Activated T-cell treated with anti-CD3 and anti-CD28 coated beads, Interleukin-2, amount 50 U/mL, for 48 hours (primary cell): ENCODE data around the gene SART1.
A peak's percentile ranks its signal among the peaks of the same experiment; 100 is the strongest.
"Not testable (repeated sequence)": the region's sequence is repeated elsewhere in the genome, so short reads cannot be mapped to it uniquely, and the experiment has no call there.

Experiments used
- DNase-seq, 2 experiments: peaks; one replicate each; pipeline ENCODE4 v3.0.0-alpha.2; 2020

The SART1 gene

GRCh38 chr11:66001942-66002647, 40.6 kb downstream of the SART1 start, which contains the start of the genes BANF1 and EIF1AD:
Gene BANF1 (plus strand): TSS chr11:66002503. CDS start chr11:66003251, 748 bp downstream.
Gene EIF1AD (minus strand): TSS chr11:66002157. CDS start chr11:66000389, 1,768 bp downstream.
- DNase-seq: peak; percentile 97 to 99

GRCh38 chr11:66002648-66003225, 41.2 kb downstream of the SART1 start:
- DNase-seq: no peak

GRCh38 chr11:66003291-66003690, 41.8 kb downstream of the SART1 start:
- no peak for DNase-seq

GRCh38 chr11:66004186-66004585, 42.7 kb downstream of the SART1 start:
- DNase-seq: no peak

- no peak for DNase-seq
Observed at GRCh38 chr11:66006134-66006890, 44.8 kb downstream of the SART1 start.

DNA sequence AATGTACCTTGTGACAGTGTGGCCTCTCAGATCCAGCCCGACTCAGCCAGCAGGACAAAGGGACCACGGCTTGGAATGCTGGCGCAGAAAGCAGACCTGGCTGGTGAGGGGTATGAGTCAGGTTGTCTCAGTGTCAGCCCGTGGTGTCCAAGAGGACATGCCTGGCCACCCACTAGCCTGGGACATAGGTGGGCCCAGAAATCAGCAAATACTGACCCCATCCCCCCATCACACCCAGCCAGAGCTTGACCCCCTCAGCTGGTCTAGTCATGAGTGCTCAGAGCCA, 45.3 kb downstream of the SART1 start:
- DNase-seq: no peak

- DNase-seq: no peak
Observed at GRCh38 chr11:66007201-66007634, 45.7 kb downstream of the SART1 start.

GRCh38 chr11:66008095-66008467, 46.5 kb downstream of the SART1 start:
- no peak for DNase-seq

DNA sequence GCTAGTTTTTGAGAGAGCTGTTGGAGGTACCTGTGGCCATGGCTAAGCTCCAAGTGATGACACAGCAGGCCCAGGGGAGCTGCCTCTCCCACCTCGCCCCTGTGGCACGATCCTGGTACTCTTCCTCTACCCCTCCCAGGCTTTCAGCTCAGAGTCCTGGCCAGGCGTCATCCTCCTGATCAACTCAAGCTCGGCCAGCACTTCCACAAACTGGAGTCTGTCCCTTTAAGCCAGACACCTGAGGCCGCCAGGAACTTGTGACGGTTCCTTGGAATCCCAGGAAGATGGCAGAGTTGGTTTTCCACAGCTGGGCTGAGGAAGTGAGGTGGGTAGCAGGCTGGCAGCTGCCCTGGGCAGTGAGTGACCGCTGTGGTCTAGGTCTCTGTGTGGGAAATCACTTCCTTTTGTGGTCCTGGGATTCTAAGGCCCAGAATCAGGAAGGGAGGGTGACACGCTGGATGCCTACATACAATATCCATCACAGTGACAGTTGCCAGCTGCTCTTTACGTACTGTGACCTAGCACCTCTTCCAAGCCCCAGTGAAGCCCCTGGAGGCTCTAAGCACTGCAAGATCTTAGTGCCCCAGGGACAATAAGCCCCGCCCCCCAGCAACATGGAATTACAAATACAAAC, 47.1 kb downstream of the SART1 start:
- no peak for DNase-seq

GRCh38 chr11:66010036-66010435, 48.5 kb downstream of the SART1 start:
- not testable (repeated sequence) for DNase-seq

GRCh38 chr11:66011239-66011784, 49.8 kb downstream of the SART1 start:
- DNase-seq: no peak

- no peak for DNase-seq
Observed at GRCh38 chr11:66011785-66012303, 50.3 kb downstream of the SART1 start, which contains the start of gene CST6. Gene CST6 (plus strand): TSS chr11:66012008. CDS start chr11:66012045, 37 bp downstream.

DNA sequence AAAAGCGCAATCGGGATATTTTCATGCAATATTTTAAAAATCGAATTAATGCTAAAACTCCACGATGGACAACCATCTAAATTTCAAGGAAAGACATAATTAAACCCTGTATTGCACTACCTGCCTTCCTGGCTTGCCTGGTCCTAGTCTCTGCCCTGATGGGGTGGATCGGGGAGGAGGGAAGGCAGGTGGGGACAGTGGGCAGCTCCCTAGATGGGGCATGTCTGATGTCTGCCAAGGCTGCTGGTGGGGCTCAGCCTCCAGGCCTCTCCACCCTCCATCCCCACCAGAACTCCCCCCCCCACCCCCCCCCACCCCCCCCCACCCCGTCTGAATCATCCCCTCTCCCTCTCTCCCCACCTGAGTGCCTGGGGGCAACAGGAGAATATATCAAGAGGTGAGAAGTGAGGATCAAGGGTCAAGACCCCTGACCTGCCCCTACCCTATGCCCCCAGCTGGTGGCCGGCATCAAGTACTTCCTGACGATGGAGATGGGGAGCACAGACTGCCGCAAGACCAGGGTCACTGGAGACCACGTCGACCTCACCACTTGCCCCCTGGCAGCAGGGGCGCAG, 50.9 kb downstream of the SART1 start:
- no peak for DNase-seq

DNA sequence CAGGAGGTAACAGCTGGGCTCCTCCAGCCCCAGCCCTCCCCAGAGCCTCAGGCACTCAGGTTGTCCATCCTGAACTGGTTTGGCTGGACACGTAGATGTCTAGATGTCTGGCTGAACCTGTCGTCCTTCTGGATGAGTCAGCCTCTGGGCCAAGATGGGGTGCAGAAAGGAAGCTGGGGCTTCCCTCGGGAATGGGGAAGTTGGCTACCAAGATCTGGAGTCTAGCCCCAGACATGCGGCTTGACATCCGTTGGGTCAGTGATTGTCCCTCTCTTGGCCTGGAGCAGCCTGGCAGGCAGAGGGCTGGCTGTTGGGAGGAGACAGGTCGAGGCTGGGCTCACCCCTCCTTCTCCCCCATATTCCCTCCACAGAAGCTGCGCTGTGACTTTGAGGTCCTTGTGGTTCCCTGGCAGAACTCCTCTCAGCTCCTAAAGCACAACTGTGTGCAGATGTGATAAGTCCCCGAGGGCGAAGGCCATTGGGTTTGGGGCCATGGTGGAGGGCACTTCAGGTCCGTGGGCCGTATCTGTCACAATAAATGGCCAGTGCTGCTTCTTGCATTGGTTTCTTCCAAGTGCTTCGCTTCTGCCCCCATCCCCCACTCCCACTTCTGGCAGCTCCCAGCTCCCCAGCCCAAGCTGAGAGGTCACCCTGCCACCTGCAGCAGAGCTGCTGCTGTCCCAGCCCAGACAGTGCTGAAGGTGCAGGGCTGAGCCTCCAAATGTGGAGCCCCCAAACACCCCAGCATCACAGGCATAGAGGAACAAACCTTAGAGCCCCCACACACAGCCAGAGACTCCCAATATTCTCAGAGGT, 51.6 kb downstream of the SART1 start:
- DNase-seq: no peak

GRCh38 chr11:66013762-66014100, 52.2 kb downstream of the SART1 start:
- no peak for DNase-seq

DNA sequence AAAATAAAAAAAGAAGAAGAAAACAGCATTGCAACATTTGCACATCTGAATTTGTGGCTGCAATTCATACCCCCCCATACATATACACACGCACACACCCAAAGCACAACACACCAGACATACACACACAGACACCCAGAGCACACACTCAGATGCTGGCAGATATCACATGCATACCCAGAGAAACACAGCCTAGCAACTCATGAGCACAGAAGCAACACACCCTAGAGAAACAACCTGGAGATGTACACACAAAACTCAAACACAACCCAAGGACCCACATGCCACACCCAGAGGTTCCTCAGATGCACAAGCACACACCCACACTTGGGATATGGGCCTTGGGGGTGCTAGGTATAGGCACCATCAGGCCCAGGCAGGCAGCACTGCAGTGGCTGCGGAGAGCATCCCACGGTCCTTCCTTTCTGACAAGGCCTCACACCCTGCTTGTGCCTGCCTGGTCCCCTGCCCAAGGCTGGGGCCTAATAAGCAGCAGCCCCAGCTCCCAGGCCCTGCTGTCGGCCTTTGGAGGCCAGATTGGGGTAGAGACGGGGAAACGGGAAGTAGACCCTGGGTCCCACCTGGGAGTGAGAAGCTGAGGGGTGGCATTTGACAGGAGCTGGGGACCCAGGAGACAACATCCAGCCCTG, 53.4 kb downstream of the SART1 start:
- DNase-seq: no peak

DNA sequence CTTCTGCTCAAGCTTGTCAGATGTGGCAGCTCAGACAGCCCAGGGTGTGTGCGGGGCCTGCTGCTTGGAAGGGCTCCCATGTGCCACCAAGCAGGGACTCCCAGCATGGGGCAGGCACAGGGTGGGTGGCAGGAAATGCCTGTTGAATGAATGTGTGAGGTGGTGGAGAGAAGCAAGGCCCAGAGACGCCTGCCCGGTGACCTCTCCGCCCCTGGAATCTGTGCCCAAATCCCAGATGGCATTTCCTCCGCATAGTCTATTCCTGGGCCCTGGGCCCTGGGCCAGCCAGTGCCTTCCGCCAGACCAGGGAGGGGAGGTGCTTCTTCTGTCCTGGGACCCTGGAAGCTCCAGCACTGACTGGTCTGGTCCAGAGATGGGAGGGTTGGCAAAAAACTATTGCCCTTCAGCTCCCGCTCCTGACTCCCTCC, 53.9 kb downstream of the SART1 start:
- DNase-seq: no peak

- DNase-seq: no peak
Observed at GRCh38 chr11:66015936-66016792, 54.6 kb downstream of the SART1 start.

GRCh38 chr11:66016793-66017177, 55.3 kb downstream of the SART1 start:
- no peak for DNase-seq

DNA sequence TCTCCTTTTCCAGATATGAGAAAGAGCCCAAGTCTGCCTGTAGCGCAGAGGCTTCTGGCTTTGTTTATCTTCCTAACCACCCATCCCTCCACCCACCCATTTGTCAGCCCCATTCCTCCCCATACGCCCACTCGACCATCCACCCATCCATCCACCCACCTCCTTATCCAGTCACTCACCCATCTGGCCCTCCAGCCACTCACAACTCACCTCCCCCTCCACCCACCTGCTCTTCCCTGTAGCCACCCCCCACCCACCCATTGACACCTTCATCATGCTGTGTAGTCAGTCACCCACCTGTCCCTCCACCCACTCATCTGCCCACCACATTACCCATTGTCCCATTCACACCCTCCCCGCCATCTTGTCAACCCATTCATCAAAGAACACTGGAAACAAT, 55.8 kb downstream of the SART1 start:
- no peak for DNase-seq
